NCI-H146 treated with DMSO at 0.1 percent for 48 hours (cell line): ENCODE results near the gene PTPRE.
"Not testable (repeated sequence)": the region's sequence is repeated elsewhere in the genome, so short reads cannot be mapped to it uniquely, and the experiment has no call there.

Source experiments
- DNase-seq: peaks from one replicate; lab custom pipeline; 2025; ENCODE audit not compliant: unreplicated experiment; lab: John Stamatoyannopoulos, UW

PTPRE gene

GRCh38 chr10:127977357-127978009, 70.6 kb downstream of the PTPRE start:
- DNase-seq = no peak

- no peak for DNase-seq
Observed at GRCh38 chr10:127978481-127978880, 71.6 kb downstream of the PTPRE start.

- no peak for DNase-seq
Observed at GRCh38 chr10:127979045-127979444, 72.1 kb downstream of the PTPRE start.

GRCh38 chr10:127979566-127979965, 72.7 kb downstream of the PTPRE start:
- no peak for DNase-seq

- no peak for DNase-seq
Observed at GRCh38 chr10:127980898-127981297, 74.0 kb downstream of the PTPRE start.

DNA sequence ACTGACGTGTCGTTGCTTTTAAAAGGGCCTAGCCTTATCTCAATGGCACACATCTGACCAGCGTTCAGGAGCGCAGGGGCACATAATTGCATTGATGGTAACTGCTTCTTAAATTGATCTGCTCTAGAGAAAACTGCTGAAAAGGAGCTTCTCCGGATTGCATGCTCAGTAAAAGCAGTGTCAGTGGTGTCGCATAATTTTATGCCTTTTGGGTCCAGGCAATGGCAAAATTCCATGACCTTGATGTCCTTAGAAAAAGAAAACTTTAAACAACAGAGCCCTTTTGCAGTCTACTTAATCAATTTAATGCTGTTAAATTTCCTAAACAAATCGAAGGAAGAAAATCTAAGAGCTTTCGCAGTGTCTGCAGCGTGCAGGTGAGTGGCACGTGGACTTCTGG, 75.7 kb downstream of the PTPRE start:
- DNase-seq = no peak

DNA sequence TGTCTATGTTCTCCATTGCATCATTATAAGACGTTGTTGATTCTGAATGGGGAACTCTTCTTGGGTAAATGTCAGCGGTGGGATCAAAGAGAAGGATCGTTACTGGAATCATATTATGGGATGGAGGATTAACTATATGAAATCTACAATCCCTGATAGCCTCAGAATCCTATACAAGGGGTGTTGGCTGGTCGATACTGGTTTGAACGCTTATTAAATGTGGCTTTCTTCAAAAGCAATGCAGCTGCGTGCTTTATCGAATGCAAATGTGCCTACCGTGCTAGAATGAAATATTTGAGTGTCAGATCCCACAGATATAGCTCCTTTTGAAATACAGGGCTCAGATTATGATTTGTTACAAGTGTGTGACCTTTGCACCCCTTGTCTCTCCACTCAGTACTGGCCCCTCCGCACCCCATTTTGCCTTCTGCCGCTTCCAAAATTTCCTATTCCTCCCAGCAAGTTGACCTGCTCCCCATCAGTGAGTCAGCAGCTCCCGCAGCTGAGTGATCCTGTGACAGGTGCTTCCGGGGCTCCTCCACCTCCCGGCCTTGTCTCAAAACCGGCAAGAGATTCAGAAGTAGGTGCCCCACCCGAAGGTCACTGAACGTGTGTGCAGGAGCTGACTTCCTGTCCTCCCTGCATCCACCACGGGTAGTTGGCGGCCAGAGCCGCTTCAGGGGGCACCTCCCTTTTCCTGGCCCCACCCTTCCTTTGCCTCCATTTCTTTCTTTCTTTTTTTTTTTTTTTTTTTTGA, 76.6 kb downstream of the PTPRE start:
- DNase-seq = no peak

GRCh38 chr10:127984945-127985344, 78.0 kb downstream of the PTPRE start:
- no peak for DNase-seq

DNA sequence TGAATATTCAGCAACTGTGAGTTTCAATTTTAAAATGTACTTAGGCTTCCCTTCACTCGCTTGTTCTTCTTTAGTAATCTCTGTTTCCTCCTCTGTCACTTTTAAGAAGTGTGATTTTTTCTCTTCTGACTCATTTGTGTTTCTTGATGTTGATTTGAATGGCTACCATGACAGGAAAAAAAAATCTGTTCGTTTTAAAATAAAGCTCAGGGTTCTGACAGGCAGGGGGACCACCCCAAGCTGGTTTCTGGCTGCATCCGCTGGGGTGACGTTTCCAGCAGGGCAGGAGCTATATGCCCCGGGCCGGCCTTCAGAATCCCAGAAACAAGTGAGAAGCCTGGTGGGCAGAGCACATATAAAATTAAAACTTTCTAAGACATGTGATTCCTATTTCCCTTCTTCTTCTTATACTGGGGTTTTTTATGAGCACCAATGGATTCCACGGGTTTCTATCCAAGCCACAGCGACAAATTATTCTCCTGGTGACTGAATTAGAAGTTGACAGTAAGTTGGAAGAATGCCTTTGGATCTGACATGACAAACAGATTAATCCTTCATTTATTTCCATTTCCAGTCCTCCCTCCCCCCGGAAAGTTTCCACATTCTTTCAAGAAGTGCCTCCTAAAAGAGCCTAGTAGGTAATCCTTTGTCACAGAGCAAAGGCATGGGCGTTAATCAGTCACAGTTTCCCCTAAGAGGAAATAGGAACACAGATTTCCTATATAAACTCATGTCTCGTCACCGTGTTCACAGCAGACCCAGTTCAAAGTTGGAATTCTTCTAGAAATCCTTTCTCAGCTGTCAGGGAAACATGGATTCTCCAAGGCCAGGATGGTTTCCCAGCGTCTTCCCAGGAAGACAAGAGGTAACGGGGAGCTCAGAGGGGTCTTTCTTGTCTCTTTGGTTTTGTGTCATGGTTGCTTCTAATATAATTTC, 79.9 kb downstream of the PTPRE start:
- DNase-seq = no peak

GRCh38 chr10:127987467-127988380, 80.8 kb downstream of the PTPRE start:
- DNase-seq = no peak

GRCh38 chr10:127989481-127990012, 82.6 kb downstream of the PTPRE start:
- no peak for DNase-seq

DNA sequence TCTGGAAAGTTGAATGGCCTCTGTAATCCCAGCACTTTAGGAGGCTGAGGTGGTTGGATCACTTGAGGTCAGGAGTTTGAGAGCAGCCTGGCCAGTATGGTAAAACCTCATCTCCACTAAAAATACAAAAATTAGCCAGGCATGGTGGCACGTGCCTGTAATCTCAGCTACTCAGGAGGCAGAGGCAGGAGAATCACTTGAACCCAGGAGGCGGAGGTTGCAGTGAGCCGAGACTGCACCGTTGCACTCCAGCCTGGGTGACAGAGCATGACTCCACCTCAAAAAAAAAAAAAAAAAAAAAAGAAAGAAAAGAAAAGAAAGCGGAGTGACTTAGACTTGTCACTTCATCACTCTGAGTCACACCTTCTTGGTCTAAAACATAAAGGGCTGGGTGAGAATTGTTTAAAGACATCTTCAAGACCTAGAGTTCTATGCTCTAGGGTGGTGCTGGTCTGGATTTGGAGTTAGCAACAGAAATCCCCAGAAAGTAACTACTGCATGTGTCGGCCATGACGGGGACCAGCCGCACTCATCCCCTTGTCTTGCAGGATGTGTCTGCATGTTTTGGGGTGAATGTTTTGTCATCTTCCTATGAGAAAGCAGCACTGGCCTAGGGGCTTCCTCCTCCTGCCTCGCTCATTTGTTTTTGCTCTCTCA, 83.4 kb downstream of the PTPRE start:
- DNase-seq = not testable (repeated sequence)

- DNase-seq = no peak
Observed at GRCh38 chr10:127990846-127991542, 84.1 kb downstream of the PTPRE start.

- no peak for DNase-seq
Observed at GRCh38 chr10:127991543-127992255, 84.8 kb downstream of the PTPRE start.

- DNase-seq = no peak
Observed at GRCh38 chr10:127992376-127992775, 85.5 kb downstream of the PTPRE start.

GRCh38 chr10:127993056-127993690, 86.3 kb downstream of the PTPRE start:
- no peak for DNase-seq

DNA sequence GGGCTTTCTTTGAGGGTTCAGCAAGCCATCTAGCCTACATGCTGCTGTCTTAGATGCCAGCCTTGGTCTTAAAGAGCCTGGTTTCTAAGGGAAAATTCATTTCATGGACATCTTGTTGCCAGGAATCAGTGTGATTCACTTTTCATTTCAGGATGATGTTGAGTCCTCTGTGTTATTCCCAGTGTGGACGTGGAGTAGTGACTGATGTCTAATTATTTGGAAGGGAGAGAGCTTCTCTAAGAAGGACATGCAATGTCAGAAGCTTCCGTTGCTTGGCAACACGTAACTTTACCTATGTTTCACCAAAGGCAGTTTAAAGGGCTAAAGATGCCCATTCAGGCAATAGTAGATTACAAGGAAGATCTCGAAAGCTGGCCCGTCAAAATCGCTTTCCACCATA, 89.0 kb downstream of the PTPRE start:
- no peak for DNase-seq

GRCh38 chr10:127996586-127996985, 89.7 kb downstream of the PTPRE start:
- no peak for DNase-seq
